ENCODE measurements around the gene SPP2. TPM values are rescaled to one million over a fixed set of nuclear protein-coding genes. Genes with fewer than 3 reads are reported as not detected.

SPP2 gene
- total RNA-seq, 2 experiments from 2014 or later = not detected

DNA sequence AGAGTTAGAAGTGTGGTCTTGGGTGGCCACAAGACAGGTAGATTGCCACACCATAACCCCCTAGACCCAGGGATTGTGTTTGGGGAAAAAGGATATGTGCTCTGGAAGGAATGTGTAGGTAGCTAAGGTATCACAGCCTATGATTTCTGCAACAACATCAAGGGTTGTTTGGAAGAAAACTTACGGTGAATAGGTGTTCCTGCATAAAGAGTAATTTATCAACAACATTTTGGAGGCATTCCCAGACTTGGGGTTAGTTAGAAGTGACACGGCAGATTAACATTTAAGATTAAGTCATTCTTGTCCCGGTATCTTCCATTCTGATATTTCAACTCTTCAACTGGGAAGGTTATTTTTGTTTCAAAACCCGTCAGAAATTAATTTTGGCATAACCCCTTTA, 65.5 kb downstream of the SPP2 start:
- peaks cover 14% of the 10 kb centered on the region for H3K27me3 Mint-ChIP-seq
- H3K4me1 Mint-ChIP-seq = no peaks in the 10 kb centered on the region
- no peaks in the 10 kb centered on the region for H3K36me3 Mint-ChIP-seq
- no peak overlapping the region for H3K4me3 Mint-ChIP-seq
- DNase-seq = no peak
- no peak overlapping the region for H3K27ac Mint-ChIP-seq
- no peaks in the 10 kb centered on the region for H3K9me3 Mint-ChIP-seq
- POLR2A ChIA-PET = no interaction called here
- ATAC-seq (ENCODE audit: low read depth) = no peak

GRCh38 chr2:234121999-234122398, 71.5 kb downstream of the SPP2 start:
- H3K27ac Mint-ChIP-seq = no peak overlapping the region
- DNase-seq (no peak), ATAC-seq (ENCODE audit: low read depth) (no peak)
- no peaks in the 10 kb centered on the region for H3K9me3 Mint-ChIP-seq
- no peak overlapping the region for H3K4me3 Mint-ChIP-seq
- POLR2A ChIA-PET = no interaction called here
- no peaks in the 10 kb centered on the region for H3K4me1 Mint-ChIP-seq
- H3K27me3 Mint-ChIP-seq = peaks cover 12% of the 10 kb centered on the region
- no peaks in the 10 kb centered on the region for H3K36me3 Mint-ChIP-seq

DNA sequence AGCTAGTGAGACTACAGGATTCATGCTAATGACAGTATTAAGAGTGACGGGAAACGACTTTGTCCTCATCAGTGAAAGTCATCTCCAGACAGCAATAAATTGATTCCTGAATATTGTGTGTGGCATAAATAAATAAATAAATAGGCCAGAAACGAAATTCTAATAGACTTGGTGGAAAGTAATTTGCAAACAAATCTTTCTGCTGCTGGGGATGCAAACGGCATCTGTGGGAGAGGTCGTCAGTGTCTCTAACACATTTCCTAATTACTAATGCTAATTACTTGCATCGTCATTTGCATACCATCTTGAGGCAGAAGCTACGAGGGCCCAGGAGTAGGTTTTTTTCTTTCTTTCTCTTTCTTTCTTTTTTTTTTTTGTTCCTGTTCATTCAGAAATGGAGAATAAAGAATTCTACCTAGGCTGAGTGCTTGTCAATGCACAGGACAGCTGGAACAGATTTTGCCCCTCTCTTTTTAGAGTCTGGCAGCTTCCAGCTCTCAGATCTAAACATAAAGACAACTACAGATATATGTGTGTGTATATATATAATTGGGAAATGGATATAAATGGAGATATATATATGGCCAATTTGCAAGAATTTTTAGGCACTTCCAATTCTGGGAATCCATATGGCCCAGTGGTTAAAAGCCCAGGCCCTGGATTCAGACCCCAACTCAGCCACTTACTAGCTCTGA, 75.1 kb downstream of the SPP2 start:
- no peak for DNase-seq
- Mint-ChIP-seq H3K9me3 (no peaks in the 10 kb centered on the region), H3K27me3 (peaks cover 13% of the 10 kb centered on the region), H3K36me3 (no peaks in the 10 kb centered on the region), H3K27ac (no peak overlapping the region), H3K4me1 (peaks cover 1% of the 10 kb centered on the region), H3K4me3 (no peak overlapping the region)
- POLR2A ChIA-PET = no interaction called here
- no peak for ATAC-seq (ENCODE audit: low read depth)

GRCh38 chr2:234126146-234126470, 75.6 kb downstream of the SPP2 start:
- ATAC-seq (ENCODE audit: low read depth) (no peak), DNase-seq (no peak)
- H3K9me3 Mint-ChIP-seq = no peaks in the 10 kb centered on the region
- no peaks in the 10 kb centered on the region for H3K36me3 Mint-ChIP-seq
- POLR2A ChIA-PET = no interaction called here
- peaks cover 13% of the 10 kb centered on the region for H3K27me3 Mint-ChIP-seq
- no peak overlapping the region for H3K27ac Mint-ChIP-seq
- H3K4me3 Mint-ChIP-seq = no peak overlapping the region
- H3K4me1 Mint-ChIP-seq = peaks cover 1% of the 10 kb centered on the region

Other genes with a start within 250 kb of the SPP2 start
- 100 to 1,000 TPM; 100 to 109 TPM for gene HJURP, start 196.2 kb upstream of the SPP2 start, total RNA-seq
- not detected for gene TRPM8, start 133.3 kb upstream of the SPP2 start, total RNA-seq

All from activated naive CD8-positive, alpha-beta T cell treated with anti-CD3 and anti-CD28 coated beads, Interleukin-2, amount 10 ng/mL, durations not matched to agents 7 days and 5 days (primary cell).